ENCODE results near the gene ZNF821.

ZNF821 gene

GRCh38 chr16:71894921-71895678 is 11.1 kb upstream of the ZNF821 start, which contains the start of gene IST1:
TSS of gene IST1 (plus strand) at chr16:71895531. CDS start at chr16:71915641, 20,110 bp downstream.
- peak; percentile 91 for ATAC-seq
- TF ChIP-seq ZNF8 (CRISPR knock-in tag; IDR thresholded peaks at IDR 0.05) (no peak), GLIS3 (CRISPR knock-in tag; IDR thresholded peaks at IDR 0.05) (no peak), SNAI2 (CRISPR knock-in tag; IDR thresholded peaks at IDR 0.05) (peak; percentile 19; the same call in 1 of the 2 replicates), ZFP3 (CRISPR knock-in tag; IDR thresholded peaks at IDR 0.05) (no peak), CREB5 (CRISPR knock-in tag; IDR thresholded peaks at IDR 0.05; ENCODE audit: low read depth) (no peak), ARNTL (CRISPR knock-in tag; IDR thresholded peaks at IDR 0.05; ENCODE audit: borderline replicate concordance, low read depth) (no peak), ESRRG (CRISPR knock-in tag; IDR thresholded peaks at IDR 0.05) (no peak), ZC3H10 (CRISPR knock-in tag; IDR thresholded peaks at IDR 0.05) (no peak), TSHZ2 (CRISPR knock-in tag; IDR thresholded peaks at IDR 0.05) (peak; percentile 65), ZNF565 (CRISPR knock-in tag; conservative IDR thresholded peaks at IDR 0.05; ENCODE audit: low read depth) (no peak), TCF4 (CRISPR knock-in tag; IDR thresholded peaks at IDR 0.05; ENCODE audit: borderline replicate concordance) (0 out of 2 replicates have a peak, but pooled peaks have one; percentile 50), TOX (CRISPR knock-in tag; IDR thresholded peaks at IDR 0.05; ENCODE audit: borderline replicate concordance) (no peak), OSR1 (CRISPR knock-in tag; IDR thresholded peaks at IDR 0.05) (no peak), ISL1 (CRISPR knock-in tag; IDR thresholded peaks at IDR 0.05) (no peak), RARB (CRISPR knock-in tag; IDR thresholded peaks at IDR 0.05) (no peak), POU6F1 (CRISPR knock-in tag; IDR thresholded peaks at IDR 0.05; ENCODE audit: borderline replicate concordance, low read depth) (no peak), PATZ1 (CRISPR knock-in tag; IDR thresholded peaks at IDR 0.05; ENCODE audit: borderline replicate concordance) (peak; percentile 98)

GRCh38 chr16:71894229-71894920 is 10.4 kb upstream of the ZNF821 start:
- peak; percentile 70 for ATAC-seq
- TF ChIP-seq BACH2 (CRISPR knock-in tag; IDR thresholded peaks at IDR 0.05; ENCODE audit: borderline replicate concordance) (no peak), ESRRG (CRISPR knock-in tag; IDR thresholded peaks at IDR 0.05) (no peak), TCF4 (CRISPR knock-in tag; IDR thresholded peaks at IDR 0.05; ENCODE audit: borderline replicate concordance) (no peak), ZNF70 (CRISPR knock-in tag; IDR thresholded peaks at IDR 0.05) (no peak), TOX (CRISPR knock-in tag; IDR thresholded peaks at IDR 0.05; ENCODE audit: borderline replicate concordance) (no peak), SNAI2 (CRISPR knock-in tag; IDR thresholded peaks at IDR 0.05) (no peak), CSDC2 (CRISPR knock-in tag; IDR thresholded peaks at IDR 0.05) (no peak)

GRCh38 chr16:71893888-71894228 is 9.9 kb upstream of the ZNF821 start:
- ATAC-seq, result no peak
- TF ChIP-seq ZNF70 (CRISPR knock-in tag; IDR thresholded peaks at IDR 0.05) (no peak), ISL1 (CRISPR knock-in tag; IDR thresholded peaks at IDR 0.05) (no peak), RARB (CRISPR knock-in tag; IDR thresholded peaks at IDR 0.05) (no peak), CREB5 (CRISPR knock-in tag; IDR thresholded peaks at IDR 0.05; ENCODE audit: low read depth) (no peak), ZFP30 (CRISPR knock-in tag; IDR thresholded peaks at IDR 0.05) (no peak), ZNF565 (CRISPR knock-in tag; conservative IDR thresholded peaks at IDR 0.05; ENCODE audit: low read depth) (no peak), CSDC2 (CRISPR knock-in tag; IDR thresholded peaks at IDR 0.05) (no peak), BACH2 (CRISPR knock-in tag; IDR thresholded peaks at IDR 0.05; ENCODE audit: borderline replicate concordance) (no peak), ESRRG (CRISPR knock-in tag; IDR thresholded peaks at IDR 0.05) (no peak), ZNF8 (CRISPR knock-in tag; IDR thresholded peaks at IDR 0.05) (no peak), SNAI2 (CRISPR knock-in tag; IDR thresholded peaks at IDR 0.05) (no peak), POU6F1 (CRISPR knock-in tag; IDR thresholded peaks at IDR 0.05; ENCODE audit: borderline replicate concordance, low read depth) (no peak), PPARA (CRISPR knock-in tag; IDR thresholded peaks at IDR 0.05; ENCODE audit: borderline replicate concordance) (no peak), TCF4 (CRISPR knock-in tag; IDR thresholded peaks at IDR 0.05; ENCODE audit: borderline replicate concordance) (no peak), OSR1 (CRISPR knock-in tag; IDR thresholded peaks at IDR 0.05) (no peak), TOX (CRISPR knock-in tag; IDR thresholded peaks at IDR 0.05; ENCODE audit: borderline replicate concordance) (no peak)

All from SK-N-SH treated with all-trans-retinoic acid at 6 μM for 48 hours (cell line).